ENCODE results near the gene CNTRL. TPM values are rescaled to one million over a fixed set of nuclear protein-coding genes. Genes with fewer than 3 reads are reported as not detected.

The CNTRL gene
- total RNA-seq, 1 donor from 2014 or later = 6.7 TPM

DNA sequence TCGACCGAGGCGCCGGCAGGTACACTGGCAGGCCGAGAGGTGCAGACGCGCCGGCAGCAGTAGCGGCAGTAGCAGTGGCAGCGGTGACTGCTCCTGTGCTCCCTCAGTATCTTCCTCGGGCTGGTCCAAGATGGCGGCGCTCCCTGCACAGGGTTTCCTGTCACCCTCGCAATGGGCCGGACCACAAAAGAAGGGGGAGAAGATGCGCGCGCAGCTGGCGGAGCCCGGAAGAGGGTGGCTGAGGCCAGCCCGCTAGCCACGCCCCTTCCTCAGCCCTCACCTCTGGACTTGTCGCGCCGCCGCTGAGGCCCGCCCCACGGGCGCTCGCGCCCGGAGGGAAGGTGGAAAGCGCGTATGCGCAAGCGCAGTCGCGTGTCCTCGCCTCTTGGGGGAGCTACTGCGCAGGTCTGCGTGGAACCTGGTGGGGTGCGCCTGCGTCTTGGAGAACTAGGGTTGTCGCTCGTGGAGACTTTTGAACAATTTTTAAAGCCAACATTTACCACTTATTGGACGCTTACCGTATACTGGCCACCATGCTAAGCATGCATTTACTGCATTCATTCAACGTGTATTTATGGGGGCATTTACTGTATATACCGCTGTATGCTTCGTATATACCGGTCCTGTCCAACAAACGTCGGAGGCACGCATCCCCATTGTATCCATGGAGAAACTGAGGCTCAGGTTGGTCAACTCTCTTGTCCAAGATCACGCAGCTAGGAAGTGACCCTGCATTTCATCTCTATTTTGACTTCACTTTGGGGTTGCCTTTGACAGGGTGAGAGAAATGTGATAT is 127.2 kb downstream of the CNTRL start, which contains the start of gene RAB14:
Gene RAB14, minus strand, starts transcription at position 132 of the 796 bp plus-strand sequence. CDS start 8,457 bp downstream, outside the sequence.
- no peaks in the 10 kb centered on the region for H3K27me3 ChIP-seq (ENCODE audit: control insufficient read depth, insufficient read depth, low read length)
- TF ChIP-seq, protein P1, sequence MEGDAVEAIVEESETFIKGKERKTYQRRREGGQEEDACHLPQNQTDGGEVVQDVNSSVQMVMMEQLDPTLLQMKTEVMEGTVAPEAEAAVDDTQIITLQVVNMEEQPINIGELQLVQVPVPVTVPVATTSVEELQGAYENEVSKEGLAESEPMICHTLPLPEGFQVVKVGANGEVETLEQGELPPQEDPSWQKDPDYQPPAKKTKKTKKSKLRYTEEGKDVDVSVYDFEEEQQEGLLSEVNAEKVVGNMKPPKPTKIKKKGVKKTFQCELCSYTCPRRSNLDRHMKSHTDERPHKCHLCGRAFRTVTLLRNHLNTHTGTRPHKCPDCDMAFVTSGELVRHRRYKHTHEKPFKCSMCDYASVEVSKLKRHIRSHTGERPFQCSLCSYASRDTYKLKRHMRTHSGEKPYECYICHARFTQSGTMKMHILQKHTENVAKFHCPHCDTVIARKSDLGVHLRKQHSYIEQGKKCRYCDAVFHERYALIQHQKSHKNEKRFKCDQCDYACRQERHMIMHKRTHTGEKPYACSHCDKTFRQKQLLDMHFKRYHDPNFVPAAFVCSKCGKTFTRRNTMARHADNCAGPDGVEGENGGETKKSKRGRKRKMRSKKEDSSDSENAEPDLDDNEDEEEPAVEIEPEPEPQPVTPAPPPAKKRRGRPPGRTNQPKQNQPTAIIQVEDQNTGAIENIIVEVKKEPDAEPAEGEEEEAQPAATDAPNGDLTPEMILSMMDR (IDR thresholded peaks at IDR 0.05; ENCODE audit: insufficient read depth, low read length, poor library complexity, severe bottlenecking) = peak; percentile 64
- DNase-seq (ENCODE audit: low read depth) = peak; percentile 87
- H3K36me3 ChIP-seq (ENCODE audit: control insufficient read depth, insufficient read depth, low read length) = no peaks in the 10 kb centered on the region
- H3K4me3 ChIP-seq (ENCODE audit: low read depth, low read length) = peak within 1 kb of the TSS; percentile 91

GRCh38 chr9:121204121-121204520 is 129.4 kb downstream of the CNTRL start:
- Histone ChIP-seq H3K4me3 (ENCODE audit: low read depth, low read length) (no peak overlapping the region), H3K27me3 (ENCODE audit: control insufficient read depth, insufficient read depth, low read length) (no peaks in the 10 kb centered on the region), H3K36me3 (ENCODE audit: control insufficient read depth, insufficient read depth, low read length) (no peaks in the 10 kb centered on the region)
- TF ChIP-seq, protein P1 (IDR thresholded peaks at IDR 0.05; ENCODE audit: insufficient read depth, low read length, poor library complexity, severe bottlenecking) = no peak
- no peak for DNase-seq (ENCODE audit: low read depth)

- TF ChIP-seq, protein P1 (IDR thresholded peaks at IDR 0.05; ENCODE audit: insufficient read depth, low read length, poor library complexity, severe bottlenecking) = no peak
Observed at GRCh38 chr9:121204611-121205010, 129.9 kb downstream of the CNTRL start.

GRCh38 chr9:121206516-121207370 is 132.0 kb downstream of the CNTRL start:
- no peak overlapping the region for H3K4me3 ChIP-seq (ENCODE audit: low read depth, low read length)
- no peaks in the 10 kb centered on the region for H3K27me3 ChIP-seq (ENCODE audit: control insufficient read depth, insufficient read depth, low read length)
- TF ChIP-seq, protein P1 (IDR thresholded peaks at IDR 0.05; ENCODE audit: insufficient read depth, low read length, poor library complexity, severe bottlenecking) = no peak
- no peak for DNase-seq (ENCODE audit: low read depth)
- H3K36me3 ChIP-seq (ENCODE audit: control insufficient read depth, insufficient read depth, low read length) = no peaks in the 10 kb centered on the region

More at GRCh38 chr9:121204611-121205010, 129.9 kb downstream of the CNTRL start:
- no peaks in the 10 kb centered on the region for H3K36me3 ChIP-seq (ENCODE audit: control insufficient read depth, insufficient read depth, low read length)
- H3K4me3 ChIP-seq (ENCODE audit: low read depth, low read length) = no peak overlapping the region
- H3K27me3 ChIP-seq (ENCODE audit: control insufficient read depth, insufficient read depth, low read length) = no peaks in the 10 kb centered on the region
- no peak for DNase-seq (ENCODE audit: low read depth)

GRCh38 chr9:121207371-121207940 is 132.7 kb downstream of the CNTRL start:
- Histone ChIP-seq H3K36me3 (ENCODE audit: control insufficient read depth, insufficient read depth, low read length) (no peaks in the 10 kb centered on the region), H3K27me3 (ENCODE audit: control insufficient read depth, insufficient read depth, low read length) (no peaks in the 10 kb centered on the region), H3K4me3 (ENCODE audit: low read depth, low read length) (no peak overlapping the region)
- TF ChIP-seq, protein P1 (IDR thresholded peaks at IDR 0.05; ENCODE audit: insufficient read depth, low read length, poor library complexity, severe bottlenecking) = no peak
- no peak for DNase-seq (ENCODE audit: low read depth)

Data from kidney epithelial cell (primary cell).